Amniotic epithelial cell (primary cell): Measurements from ENCODE around the gene COL6A3.
A peak's percentile ranks its signal among the peaks of the same experiment; 100 is the strongest.
"Not testable (repeated sequence)": the region's sequence is repeated elsewhere in the genome, so short reads cannot be mapped to it uniquely, and the experiment has no call there.

Source experiments
- DNase-seq: peaks from one replicate; pipeline ENCODE4 v3.0.0-alpha.2; 2010; ENCODE audit warnings: low read depth

The COL6A3 gene

GRCh38 chr2:237412646-237412987 lies 1.3 kb downstream of the COL6A3 start:
- no peak for DNase-seq

- no peak for DNase-seq
Observed at GRCh38 chr2:237411683-237412423, 2.1 kb downstream of the COL6A3 start.

GRCh38 chr2:237411092-237411601 lies 2.8 kb downstream of the COL6A3 start:
- DNase-seq, result no peak

- DNase-seq, result not testable (repeated sequence)
Observed at GRCh38 chr2:237409263-237409662, 4.7 kb downstream of the COL6A3 start.

- DNase-seq, result no peak
Observed at GRCh38 chr2:237408335-237409000, 5.5 kb downstream of the COL6A3 start.

- DNase-seq, result no peak
Observed at GRCh38 chr2:237407700-237408099, 6.3 kb downstream of the COL6A3 start.

GRCh38 chr2:237406371-237406895 lies 7.5 kb downstream of the COL6A3 start:
- no peak for DNase-seq

- no peak for DNase-seq
Observed at GRCh38 chr2:237405605-237406004, 8.4 kb downstream of the COL6A3 start.

GRCh38 chr2:237405006-237405559 lies 8.9 kb downstream of the COL6A3 start:
- no peak for DNase-seq

- no peak for DNase-seq
Observed at GRCh38 chr2:237404413-237404812, 9.6 kb downstream of the COL6A3 start.

GRCh38 chr2:237403024-237403882 lies 10.7 kb downstream of the COL6A3 start:
- no peak for DNase-seq

GRCh38 chr2:237400199-237400598 lies 13.8 kb downstream of the COL6A3 start:
- no peak for DNase-seq

GRCh38 chr2:237397072-237397471 lies 16.9 kb downstream of the COL6A3 start:
- DNase-seq, result no peak

- no peak for DNase-seq
Observed at GRCh38 chr2:237393523-237393922, 20.4 kb downstream of the COL6A3 start.

GRCh38 chr2:237392186-237392585 lies 21.8 kb downstream of the COL6A3 start:
- no peak for DNase-seq

GRCh38 chr2:237391140-237391539 lies 22.8 kb downstream of the COL6A3 start:
- no peak for DNase-seq

GRCh38 chr2:237390235-237390634 lies 23.7 kb downstream of the COL6A3 start:
- DNase-seq, result no peak

- DNase-seq, result no peak
Observed at GRCh38 chr2:237389831-237390230, 24.1 kb downstream of the COL6A3 start.

GRCh38 chr2:237388036-237388435 lies 25.9 kb downstream of the COL6A3 start:
- peak; percentile 53 for DNase-seq

GRCh38 chr2:237384672-237385020 lies 29.3 kb downstream of the COL6A3 start:
- no peak for DNase-seq

GRCh38 chr2:237383991-237384671 lies 29.8 kb downstream of the COL6A3 start:
- peak; percentile 100 for DNase-seq

- DNase-seq, result no peak
Observed at GRCh38 chr2:237380768-237381167, 33.2 kb downstream of the COL6A3 start.
